GM18858 (cell line): ENCODE data around the gene BLMH.
"Not testable (repeated sequence)": the region's sequence is repeated elsewhere in the genome, so short reads cannot be mapped to it uniquely, and the experiment has no call there.

Source experiments
- ATAC-seq: cut with Tn5 transposase; IDR thresholded peaks from one replicate; pipeline ENCODE4 v1.9.1; 2021; ENCODE audit not compliant: unreplicated experiment

The BLMH gene

DNA sequence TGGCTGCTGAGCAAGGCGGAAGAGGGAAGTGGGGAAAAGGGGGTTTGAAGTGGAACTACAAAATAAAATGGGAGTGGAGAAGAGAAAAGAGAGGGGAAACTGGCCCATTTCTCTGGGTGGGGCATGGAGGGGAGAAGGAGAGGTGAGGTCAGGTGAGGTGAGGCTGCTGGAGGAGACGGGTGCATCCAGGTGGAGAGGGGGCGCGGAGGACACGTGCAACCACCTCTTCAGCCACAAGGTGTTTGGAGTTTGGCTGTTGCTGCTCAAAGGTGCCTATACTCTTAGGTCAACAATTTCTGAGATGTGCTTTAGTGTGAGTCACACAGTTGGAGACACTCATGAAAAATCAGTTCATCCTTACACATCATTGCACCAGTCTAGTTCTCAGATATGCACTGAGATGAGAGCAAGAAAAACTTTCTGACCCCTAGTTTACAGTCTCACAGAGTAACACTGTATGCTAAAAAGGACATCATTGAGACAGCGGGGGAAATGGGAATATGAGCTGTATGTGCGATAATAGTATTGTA is 61.1 kb downstream of the BLMH start:
- no peak for ATAC-seq

DNA sequence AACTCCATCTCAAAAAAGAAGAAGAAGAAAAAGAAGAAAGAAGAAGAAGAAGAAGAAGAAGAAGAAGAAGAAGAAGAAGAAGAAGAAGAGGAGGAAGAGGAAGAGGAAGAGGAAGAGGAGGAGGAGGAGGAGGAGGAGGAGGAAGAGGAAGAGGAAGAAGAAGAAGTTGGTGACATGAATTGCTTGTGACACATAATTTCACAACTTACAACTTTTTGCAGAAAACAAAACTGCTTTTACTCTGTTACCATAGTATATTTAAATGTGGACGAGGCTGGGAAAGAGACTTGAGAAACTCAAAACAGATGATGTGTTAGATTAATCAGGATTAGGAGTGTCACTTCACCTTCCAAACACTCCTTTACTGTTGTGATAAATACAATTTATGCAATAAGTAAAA is 61.7 kb downstream of the BLMH start:
- ATAC-seq = not testable (repeated sequence)

GRCh38 chr17:30229012-30229411 is 62.7 kb downstream of the BLMH start:
- no peak for ATAC-seq

DNA sequence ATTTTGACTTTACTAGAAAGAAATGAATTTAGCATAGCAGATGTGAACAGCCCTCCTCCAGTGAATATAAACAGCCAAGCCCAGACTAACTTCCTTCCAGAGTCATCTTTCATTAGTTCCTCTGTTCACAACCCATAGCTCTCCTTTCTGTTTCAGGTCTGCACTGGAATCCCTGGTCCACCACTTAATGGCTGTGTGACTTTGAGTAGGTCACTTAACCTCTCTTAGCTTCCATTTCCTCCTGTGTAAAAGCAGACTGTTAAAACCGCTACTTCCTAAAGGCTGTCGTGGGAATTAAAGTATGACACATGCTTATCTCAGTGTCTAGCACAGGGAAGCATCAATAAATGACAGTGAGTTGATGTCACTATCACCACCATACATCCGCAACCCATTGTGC is 63.7 kb downstream of the BLMH start:
- ATAC-seq = no peak

GRCh38 chr17:30226878-30227277 is 64.9 kb downstream of the BLMH start:
- ATAC-seq = no peak

- no peak for ATAC-seq
Observed at GRCh38 chr17:30225919-30226553, 65.7 kb downstream of the BLMH start.

DNA sequence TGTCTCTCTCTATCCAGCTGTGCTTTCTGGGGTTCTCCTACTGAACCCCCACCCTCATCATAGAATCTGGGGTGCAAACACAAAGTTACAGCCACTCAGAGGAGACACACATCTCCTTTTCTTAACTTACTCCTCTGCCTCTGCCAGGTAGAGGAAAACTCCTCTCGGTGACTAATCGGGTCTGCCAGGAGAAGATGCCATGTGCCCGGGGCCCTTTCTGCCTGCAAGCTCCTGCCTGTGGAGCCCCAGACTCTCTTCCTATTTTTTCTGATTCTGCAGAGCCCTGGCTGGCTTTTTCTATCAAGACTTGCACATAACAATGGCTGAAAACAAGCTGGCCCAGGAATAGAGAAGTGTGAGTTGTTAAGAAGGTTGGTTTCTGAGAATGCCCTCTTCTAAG is 66.6 kb downstream of the BLMH start:
- no peak for ATAC-seq

GRCh38 chr17:30224419-30224960 is 67.3 kb downstream of the BLMH start:
- ATAC-seq = no peak

DNA sequence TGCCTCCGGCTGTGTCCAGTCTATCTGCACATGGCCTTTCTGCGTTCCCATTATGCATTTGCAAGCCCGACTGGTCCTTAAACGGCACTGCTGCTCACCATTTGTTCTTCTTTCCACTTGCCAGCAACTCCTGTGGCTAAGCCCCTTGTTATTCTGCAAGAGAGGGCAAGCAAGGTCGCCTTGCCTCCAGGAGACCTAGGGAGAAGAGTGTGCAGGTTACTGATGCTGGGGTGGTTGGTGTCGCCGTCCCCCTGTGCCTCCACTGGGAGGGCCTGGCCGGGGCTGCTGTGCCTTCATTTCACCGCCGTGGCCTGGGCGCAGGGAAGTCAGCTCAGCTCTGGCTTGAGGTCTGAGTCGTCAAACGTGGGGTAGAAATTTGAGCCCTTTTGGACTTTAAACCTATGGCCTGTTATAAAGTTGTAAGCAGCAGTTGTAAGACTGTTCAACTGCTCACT is 69.0 kb downstream of the BLMH start:
- no peak for ATAC-seq

GRCh38 chr17:30222251-30222650 is 69.5 kb downstream of the BLMH start:
- no peak for ATAC-seq

- ATAC-seq = no peak
Observed at GRCh38 chr17:30221346-30221745, 70.4 kb downstream of the BLMH start.

- no peak for ATAC-seq
Observed at GRCh38 chr17:30220414-30220813, 71.3 kb downstream of the BLMH start.

- ATAC-seq = no peak
Observed at GRCh38 chr17:30219833-30220232, 71.9 kb downstream of the BLMH start.

DNA sequence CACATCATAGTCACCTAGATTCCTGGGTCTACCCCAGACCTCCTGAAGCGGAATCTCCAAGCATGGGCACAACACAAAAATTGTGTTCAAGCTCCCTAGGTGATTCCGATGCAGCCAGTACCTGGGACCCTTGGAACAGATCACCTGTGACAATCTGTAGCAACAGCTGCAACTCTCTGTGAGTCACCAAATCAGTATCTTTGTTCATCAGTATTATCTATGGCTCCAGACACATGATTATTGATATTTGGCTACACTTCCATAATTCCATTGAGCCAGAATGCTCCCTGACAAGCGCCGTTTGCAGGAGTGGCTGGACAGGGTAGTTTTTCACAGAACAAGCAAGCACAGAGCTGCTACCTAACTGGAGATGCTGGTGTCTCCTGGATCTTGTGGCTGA is 72.4 kb downstream of the BLMH start:
- no peak for ATAC-seq

- ATAC-seq = no peak
Observed at GRCh38 chr17:30218799-30219198, 72.9 kb downstream of the BLMH start.

DNA sequence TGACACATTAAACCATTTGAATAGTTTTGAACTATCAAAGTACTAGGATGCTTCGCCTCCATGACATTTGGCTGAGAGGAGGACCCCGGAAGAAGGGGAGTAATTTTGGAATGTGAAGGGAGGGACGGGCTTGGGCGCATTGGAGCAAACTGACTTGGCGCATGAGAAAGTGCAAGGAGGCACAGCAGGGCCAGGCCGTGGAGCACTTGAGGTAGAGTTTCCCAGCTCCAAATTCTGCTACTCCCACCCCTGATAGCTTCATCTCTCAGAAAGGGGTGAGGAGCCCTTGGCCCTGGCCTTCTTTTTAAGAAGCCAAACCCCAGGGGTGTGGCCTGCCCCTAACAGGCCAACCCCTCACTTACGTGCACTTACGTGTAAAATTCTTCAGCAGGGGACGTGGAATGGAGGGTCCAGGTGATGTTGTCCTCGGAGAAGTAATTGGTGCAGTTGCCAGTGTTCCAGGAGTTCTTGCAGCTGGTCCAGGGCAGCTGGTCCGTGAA is 73.9 kb downstream of the BLMH start:
- no peak for ATAC-seq

DNA sequence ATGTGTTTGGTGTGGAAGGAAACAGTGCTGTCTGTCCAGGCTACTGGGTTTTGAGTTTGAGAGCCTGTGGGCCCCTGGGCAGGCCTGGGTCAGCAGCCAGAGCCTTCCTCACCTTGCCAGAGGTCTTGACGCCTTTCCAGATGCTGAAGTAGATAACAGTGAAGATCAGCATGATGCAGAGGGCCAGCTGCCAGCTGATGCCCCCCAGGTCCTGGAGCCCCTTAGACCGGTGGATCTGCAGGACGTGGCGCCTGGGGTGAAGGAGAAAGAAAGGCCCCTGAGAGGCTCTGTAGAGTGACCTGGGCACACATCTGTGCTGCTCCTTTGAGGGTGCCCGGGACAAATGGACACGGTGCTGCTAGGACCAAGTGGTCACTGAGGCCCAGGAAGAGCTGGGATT is 74.7 kb downstream of the BLMH start:
- no peak for ATAC-seq

GRCh38 chr17:30212750-30213149 is 79.0 kb downstream of the BLMH start:
- no peak for ATAC-seq

DNA sequence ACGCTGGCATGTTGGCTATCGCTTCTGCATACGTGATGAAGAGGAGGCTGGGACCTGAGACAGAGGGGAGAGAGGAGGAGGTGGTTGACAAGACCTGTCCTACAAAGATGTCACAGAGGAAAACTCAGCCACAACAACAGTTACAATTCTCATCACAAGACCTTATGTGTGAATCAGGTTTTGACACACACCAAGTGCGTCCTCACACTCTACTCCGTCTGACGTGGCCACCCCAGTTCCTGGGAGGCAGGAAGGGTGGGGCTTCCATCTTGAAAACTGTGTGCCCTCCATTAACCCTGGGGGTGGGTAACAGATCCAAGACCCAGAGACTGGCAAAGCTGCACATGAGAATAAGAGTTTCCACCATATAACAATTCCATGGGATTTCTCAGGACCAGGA is 80.4 kb downstream of the BLMH start:
- ATAC-seq = no peak

DNA sequence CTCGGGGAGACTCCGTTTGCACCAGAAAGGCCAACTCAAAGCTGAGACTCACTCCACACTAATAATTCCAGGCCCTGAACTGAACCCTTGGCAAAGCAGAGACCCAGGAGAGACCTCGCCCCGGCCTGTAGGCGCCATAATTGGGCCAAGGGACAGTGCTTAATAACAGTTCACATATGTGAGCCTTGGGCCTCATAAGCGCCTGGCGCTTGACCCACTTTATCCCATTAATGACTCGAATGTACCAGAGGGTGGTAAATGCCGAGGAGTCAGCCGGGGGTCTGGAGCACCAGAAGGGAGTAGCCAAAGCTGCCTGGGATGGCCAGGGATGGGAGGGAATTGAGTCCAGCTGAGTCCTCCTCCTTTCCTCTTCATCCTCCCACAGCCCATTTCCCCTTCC is 80.8 kb downstream of the BLMH start:
- no peak for ATAC-seq

DNA sequence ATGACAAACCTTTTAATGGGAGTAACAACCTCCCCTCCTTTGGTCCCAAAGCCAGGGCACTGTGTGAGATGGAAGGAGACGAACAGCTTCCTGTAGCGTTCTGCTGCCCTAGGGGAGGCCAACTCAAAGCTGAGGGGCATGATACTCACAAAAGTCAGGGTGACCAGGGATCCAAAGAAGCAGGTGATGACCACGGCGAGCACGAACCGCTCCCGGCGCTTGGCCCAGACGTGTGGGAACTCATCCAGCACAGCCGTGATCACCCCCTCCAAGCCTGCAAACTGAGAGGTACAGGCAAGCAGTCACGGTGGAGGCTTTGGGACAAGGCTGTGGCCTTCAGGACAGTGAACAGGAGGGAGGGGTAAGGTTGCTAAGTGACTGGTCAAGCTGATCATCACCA is 81.4 kb downstream of the BLMH start:
- ATAC-seq = no peak

DNA sequence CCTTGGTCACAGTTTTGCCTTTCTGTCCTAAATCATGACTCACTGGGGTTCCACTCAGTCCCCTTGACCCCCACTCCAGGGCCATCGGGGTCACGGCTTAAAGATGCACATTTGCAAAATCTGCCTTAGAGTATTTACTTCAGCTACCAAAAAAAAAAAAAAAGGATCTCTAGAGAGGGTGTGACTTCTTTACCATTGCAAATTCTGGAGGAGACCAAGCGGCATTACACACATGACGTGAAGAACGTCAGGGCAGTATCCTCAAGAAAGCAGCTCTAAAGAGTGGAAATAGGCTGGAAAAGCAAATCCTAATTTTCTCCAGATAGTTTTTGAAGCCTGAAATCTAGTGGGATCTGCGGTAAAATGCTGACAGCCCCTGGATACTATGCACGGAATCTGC is 81.8 kb downstream of the BLMH start:
- ATAC-seq = no peak

- no peak for ATAC-seq
Observed at GRCh38 chr17:30208214-30208613, 83.5 kb downstream of the BLMH start.
